ENCODE measurements around the gene SHISA9.

The SHISA9 gene

GRCh38 chr16:13041180-13041579, 139.8 kb downstream of the SHISA9 start:
- no peak for DNase-seq (ENCODE audit: extremely low read depth, insufficient read length)
- Histone ChIP-seq H3K4me3 (replicated peaks; ENCODE audit: low read depth, low read length) (no peak overlapping the region), H3K27me3 (replicated peaks; ENCODE audit: control insufficient read depth, insufficient read depth, low read length) (no peaks in the 10 kb centered on the region), H3K36me3 (ENCODE audit: control insufficient read depth, insufficient read depth, low read length) (no peaks in the 10 kb centered on the region)
- no peak for TF ChIP-seq CTCF (IDR thresholded peaks at IDR 0.05; ENCODE audit: insufficient read depth, low read length, poor library complexity, severe bottlenecking)

GRCh38 chr16:13041646-13042290, 140.4 kb downstream of the SHISA9 start:
- H3K36me3 ChIP-seq (ENCODE audit: control insufficient read depth, insufficient read depth, low read length): no peaks in the 10 kb centered on the region
- TF ChIP-seq CTCF (IDR thresholded peaks at IDR 0.05; ENCODE audit: insufficient read depth, low read length, poor library complexity, severe bottlenecking): no peak
- H3K4me3 ChIP-seq (replicated peaks; ENCODE audit: low read depth, low read length): no peak overlapping the region
- DNase-seq (ENCODE audit: extremely low read depth, insufficient read length): no peak
- no peaks in the 10 kb centered on the region for H3K27me3 ChIP-seq (replicated peaks; ENCODE audit: control insufficient read depth, insufficient read depth, low read length)

- no peak for TF ChIP-seq CTCF (IDR thresholded peaks at IDR 0.05; ENCODE audit: insufficient read depth, low read length, poor library complexity, severe bottlenecking)
- Histone ChIP-seq H3K27me3 (replicated peaks; ENCODE audit: control insufficient read depth, insufficient read depth, low read length) (no peaks in the 10 kb centered on the region), H3K36me3 (ENCODE audit: control insufficient read depth, insufficient read depth, low read length) (no peaks in the 10 kb centered on the region), H3K4me3 (replicated peaks; ENCODE audit: low read depth, low read length) (no peak overlapping the region)
- no peak for DNase-seq (ENCODE audit: extremely low read depth, insufficient read length)
Observed at GRCh38 chr16:13042291-13042685, 140.9 kb downstream of the SHISA9 start.

GRCh38 chr16:13046061-13046821, 144.8 kb downstream of the SHISA9 start:
- DNase-seq (ENCODE audit: extremely low read depth, insufficient read length): no peak
- no peaks in the 10 kb centered on the region for H3K27me3 ChIP-seq (replicated peaks; ENCODE audit: control insufficient read depth, insufficient read depth, low read length)
- TF ChIP-seq CTCF (IDR thresholded peaks at IDR 0.05; ENCODE audit: insufficient read depth, low read length, poor library complexity, severe bottlenecking): no peak
- no peak overlapping the region for H3K4me3 ChIP-seq (replicated peaks; ENCODE audit: low read depth, low read length)
- no peaks in the 10 kb centered on the region for H3K36me3 ChIP-seq (ENCODE audit: control insufficient read depth, insufficient read depth, low read length)

GRCh38 chr16:13047276-13047675, 145.9 kb downstream of the SHISA9 start:
- TF ChIP-seq CTCF (IDR thresholded peaks at IDR 0.05; ENCODE audit: insufficient read depth, low read length, poor library complexity, severe bottlenecking): no peak
- no peak for DNase-seq (ENCODE audit: extremely low read depth, insufficient read length)
- Histone ChIP-seq H3K36me3 (ENCODE audit: control insufficient read depth, insufficient read depth, low read length) (no peaks in the 10 kb centered on the region), H3K27me3 (replicated peaks; ENCODE audit: control insufficient read depth, insufficient read depth, low read length) (no peaks in the 10 kb centered on the region), H3K4me3 (replicated peaks; ENCODE audit: low read depth, low read length) (no peak overlapping the region)

All from GM06990 (cell line).